CD4-positive, alpha-beta T cell treated with Interleukin-21 for 1 hour (primary cell): ENCODE measurements around the gene IGFLR1.
"Not testable (repeated sequence)": the region's sequence is repeated elsewhere in the genome, so short reads cannot be mapped to it uniquely, and the experiment has no call there.

ENCODE experiments used
- DNase-seq: peaks from one replicate; pipeline ENCODE4 v3.0.0-alpha.2; 2020

Gene IGFLR1

DNA sequence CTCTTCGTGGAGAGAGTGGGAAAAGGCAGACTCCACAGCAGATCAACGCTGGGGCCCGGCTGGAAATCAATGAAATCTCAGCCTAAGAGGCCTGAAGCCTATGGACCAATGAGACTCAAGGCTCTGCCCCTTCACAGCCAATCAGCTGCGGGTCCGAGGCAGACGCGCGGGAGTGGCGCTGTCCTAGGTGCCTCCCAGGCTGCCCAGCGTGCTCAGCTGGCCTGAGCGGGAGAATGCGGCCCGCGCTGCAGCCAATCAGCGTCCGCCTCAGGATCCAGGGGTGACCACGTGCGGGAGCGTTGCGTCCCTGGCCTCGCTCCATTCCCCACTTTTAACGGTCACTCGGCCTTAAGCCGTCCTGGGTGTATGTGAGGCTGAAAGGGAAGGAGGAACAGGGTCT, 38.0 kb downstream of the IGFLR1 start, which contains the start of gene ZBTB32:
TSS of gene ZBTB32 (plus strand) at position 341 of the 400 bp plus-strand sequence. CDS start 10,069 bp downstream, outside the sequence.
- DNase-seq = no peak

DNA sequence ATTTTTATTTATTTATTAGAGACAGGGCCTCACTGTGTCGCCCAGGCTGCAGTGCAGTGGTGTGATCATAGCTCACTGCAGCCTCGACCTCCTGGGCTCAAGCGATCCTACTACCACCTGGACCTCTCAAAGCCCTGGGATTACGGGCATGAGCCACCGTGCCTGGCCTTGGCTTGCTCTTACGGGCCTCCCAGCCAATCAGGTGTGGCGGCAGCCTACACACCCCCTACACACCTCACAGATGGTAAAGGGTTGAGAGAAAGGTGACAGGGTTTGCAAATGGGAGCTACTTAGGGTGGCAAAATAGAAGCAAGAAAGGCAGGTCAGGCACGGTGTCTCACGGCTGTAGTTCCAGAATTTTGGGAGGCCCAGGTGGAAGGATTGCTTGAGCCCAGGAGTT, 38.9 kb downstream of the IGFLR1 start:
- DNase-seq = no peak

DNA sequence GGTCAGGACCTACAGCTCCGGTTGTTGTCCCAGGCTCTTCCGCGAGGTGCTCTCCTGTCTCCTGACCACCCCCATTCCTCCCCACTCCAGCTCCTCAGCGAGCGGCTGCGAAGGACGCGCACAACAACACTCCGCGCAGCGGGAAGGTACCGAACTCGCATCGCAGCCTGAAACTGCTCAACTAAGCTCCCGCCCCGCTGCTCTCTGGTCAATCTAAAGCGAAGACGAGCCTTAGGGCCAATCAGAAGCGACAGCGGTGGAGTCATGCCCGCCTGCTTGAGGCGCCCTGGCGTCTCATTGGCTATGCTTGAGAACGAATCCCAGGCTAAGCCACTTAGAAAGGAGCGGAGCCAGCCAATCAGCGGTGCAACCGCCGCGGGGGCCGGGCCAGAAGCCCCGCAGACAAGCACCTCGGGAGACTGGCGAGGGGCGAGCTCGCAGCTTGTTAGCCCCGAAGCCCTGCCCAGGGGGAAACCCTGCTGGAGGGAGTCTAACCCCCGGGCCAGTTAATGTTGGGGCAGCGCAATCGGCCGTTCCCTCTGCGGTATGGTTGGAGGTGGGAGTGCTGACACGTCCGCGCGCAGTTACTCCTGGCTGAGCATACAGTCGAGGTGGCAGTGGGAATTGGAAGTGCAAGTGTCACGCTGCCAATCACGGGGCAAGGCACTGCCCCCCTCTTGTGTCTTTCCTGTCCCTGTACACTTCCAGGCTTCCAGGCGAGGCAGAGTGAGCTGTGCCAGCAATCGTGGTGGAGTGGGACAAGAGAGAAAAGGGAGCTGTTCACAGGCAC, 39.8 kb downstream of the IGFLR1 start:
- DNase-seq = peak; percentile 97

DNA sequence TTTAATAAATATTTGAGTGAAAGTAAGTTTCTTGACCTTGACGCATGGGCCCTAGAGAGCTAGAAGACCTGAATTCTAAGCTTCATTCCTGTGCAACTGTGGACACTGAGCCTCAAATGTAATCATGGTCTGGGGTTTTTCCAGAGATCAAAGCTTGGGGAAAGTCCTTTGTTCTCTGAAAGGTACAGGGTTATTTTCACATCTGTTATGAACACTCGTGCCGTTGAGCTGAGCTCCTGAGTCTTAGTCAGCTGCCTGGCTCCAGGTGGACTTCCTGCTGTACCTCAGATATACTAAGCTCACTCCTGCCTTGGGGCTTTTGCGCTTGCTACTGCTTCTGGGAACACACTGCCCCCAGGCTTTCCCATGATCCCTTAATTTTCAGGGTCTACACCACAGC, 45.4 kb downstream of the IGFLR1 start:
- no peak for DNase-seq

DNA sequence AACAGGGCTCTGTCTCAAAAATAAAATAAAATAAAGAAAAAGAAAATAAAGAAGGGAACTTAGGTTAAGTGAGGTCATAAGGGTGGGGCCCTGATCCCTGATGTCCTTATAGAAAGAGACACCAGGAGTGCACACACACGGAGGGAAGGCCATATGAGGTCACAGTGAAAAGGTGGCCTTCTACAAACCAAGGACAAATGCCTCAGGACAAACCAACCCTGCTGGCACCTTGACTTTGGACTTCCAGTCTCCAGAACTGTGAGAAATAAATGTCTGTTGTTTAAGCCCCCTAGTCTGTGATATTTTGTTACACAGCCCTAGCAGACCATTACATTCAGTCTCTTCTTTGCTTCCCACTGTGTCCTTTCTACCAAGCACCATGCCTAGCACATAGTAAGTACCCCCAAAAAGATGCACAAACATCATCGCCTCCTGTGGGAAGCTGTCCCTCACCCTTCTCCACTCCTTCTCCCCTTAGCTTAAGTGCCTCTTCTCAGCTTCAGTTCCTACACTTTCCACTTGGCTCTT, 46.3 kb downstream of the IGFLR1 start:
- DNase-seq = no peak

DNA sequence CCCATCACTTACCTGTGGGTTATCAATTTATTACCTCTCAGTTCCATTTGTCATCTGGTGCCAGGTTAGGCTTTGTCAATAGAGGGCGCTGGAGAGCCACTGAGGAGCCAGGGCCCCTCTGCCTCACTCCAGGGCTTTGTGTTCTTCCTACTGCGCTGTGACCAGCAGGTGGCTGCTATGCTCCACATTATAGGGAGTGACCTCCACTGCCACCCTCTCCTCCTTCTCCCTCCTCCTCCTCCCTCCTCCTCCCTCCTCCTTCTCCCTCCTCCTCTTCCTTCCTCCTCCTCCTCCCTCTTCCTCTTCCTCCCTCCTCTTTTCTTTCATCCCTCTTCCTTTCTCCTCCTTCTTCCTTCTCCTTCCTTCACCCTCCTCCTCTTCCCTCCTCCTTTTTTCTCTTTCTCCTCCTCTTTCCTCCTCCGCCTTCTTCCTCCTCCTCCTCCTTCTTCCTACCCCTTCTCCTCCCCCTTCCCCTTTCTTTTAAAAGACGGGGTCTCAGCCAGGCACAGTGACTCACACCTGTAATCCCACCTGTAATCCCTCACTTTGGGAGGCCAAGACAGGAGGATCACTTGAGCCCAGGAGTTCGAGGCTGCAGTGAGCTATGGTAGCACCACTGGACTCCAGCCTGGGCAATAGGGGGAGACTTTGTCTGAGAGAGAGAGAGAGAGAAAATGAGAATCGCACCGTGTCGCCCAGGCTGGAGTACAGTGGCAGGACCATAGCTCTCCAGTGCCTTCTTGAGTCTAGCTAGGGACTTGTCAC, 48.2 kb downstream of the IGFLR1 start:
- DNase-seq = peak; percentile 94

DNA sequence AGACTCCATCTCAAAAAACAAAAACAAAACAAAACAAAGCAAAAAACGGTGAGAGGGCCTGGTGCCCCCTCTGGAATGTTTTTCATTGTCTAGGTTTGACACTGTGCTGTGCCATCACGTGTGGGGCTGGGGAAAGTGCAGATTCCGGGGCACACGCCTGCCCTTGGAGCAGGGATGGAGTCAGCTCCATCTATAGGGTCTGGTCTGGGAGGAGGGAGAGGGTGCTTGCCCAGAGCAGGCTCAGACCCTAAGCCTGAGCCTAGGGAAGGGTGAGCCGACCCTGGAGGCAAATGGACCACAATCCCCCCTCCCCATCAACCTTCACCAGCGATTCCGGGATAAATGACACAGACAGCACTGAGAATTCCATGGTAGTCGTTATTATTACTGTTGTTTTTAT, 48.8 kb downstream of the IGFLR1 start:
- DNase-seq = no peak

DNA sequence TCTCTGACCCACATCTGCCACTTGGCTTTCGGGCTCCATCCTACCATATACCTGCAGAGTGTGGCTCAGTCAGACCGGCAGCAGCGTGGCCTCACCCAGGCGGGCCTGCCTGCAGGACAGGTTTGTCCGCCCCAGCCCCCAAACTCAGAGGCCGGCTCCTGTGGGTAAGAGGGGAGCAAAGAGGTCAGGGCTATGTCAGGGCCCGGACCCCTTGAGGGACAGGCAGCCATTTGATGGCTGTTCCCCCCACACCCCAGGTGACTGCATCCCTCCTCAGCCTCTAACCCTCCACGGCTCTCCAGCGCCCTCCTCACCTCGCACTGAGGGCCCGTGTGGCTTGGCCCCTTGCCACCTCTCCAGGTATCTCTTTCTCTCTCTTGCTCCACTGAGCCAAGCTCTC, 50.2 kb downstream of the IGFLR1 start:
- DNase-seq = no peak

DNA sequence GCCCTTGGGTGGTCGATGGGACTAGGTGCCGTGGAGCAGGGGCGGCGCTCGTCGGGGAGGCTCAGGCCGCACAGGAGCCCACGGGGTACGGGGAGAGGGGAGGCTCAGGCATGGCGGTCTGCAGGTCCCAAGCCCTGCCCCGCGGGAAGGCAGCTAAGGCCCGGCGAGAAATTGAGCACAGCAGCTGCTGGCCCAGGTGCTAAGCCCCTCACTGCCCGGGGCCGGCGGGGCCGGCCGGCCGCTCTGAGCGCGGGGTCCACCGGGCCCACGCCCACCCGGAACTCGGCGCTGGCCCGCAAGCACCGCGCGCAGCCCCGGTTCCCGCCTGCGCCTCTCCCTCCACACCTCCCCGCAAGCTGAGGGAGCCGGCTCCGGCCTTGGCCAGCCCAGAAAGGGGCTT, 51.1 kb downstream of the IGFLR1 start:
- not testable (repeated sequence) for DNase-seq

DNA sequence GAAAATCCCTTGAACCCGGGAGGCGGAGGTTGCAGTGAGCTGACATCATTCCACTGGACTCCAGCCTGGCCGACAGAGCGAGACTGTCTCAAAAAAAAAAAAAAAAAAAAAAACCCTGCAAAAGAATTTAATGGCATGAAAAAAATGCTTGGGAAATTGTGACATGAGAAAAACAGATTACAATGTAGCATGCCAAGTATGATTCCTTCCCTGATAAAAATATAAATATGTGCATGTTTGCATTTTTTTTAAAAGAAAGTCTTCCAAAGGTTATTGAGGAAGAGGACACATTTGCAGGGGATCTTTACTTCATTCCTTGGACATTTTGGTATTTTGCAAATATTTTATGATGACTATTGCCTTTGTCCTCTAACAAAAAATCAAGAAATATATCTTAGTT, 52.4 kb downstream of the IGFLR1 start:
- no peak for DNase-seq
